Spleen (tissue), 7 donors: Measurements from ENCODE around the gene PRKCE.

Source experiments
- CTCF ChIP-seq, 11 experiments: fragments of 200-600 bp in 7 of 11; fragments of 450-650 bp in 4 of 11; sonication (generic) in 4 of 11; IDR thresholded peaks in 8 of 11; conservative IDR thresholded peaks in 3 of 11; 1 replicate in 7 of 11; 2 replicates in 4 of 11; pipeline versions ENCODE4 v1.4.0 to v1.8.0; 2016 to 2021; ENCODE audit warnings: antibody characterized with exemption in 11 of 11, inconsistent platforms in 4 of 11, mild to moderate bottlenecking in 1 of 11
- POLR2A ChIP-seq, 3 donors: fragments of 450-650 bp; IDR thresholded peaks; one replicate each; pipeline ENCODE4 v1.5.1; 2017; ENCODE audit warnings: antibody characterized with exemption in 3 of 3, mild to moderate bottlenecking in 1 of 3
- POLR2AphosphoS5 ChIP-seq, 3 donors: sonication (generic); formaldehyde crosslinking; IDR thresholded peaks; one replicate each; pipeline ENCODE4 v1.5.1; 2017; ENCODE audit warnings: antibody characterized with exemption in 3 of 3
- donor health status: DM: no; HTN: no; CAD: no; lungs with moderate emphysema.
- donor health status: DM: no; HTN: no; CAD: no.
- donor health status: DM: no; HTN: no; CAD: no.

- TF ChIP-seq POLR2A (IDR thresholded peaks at IDR 0.05) (no peak), CTCF (IDR thresholded peaks at IDR 0.05 in 8 of 11, conservative IDR thresholded peaks at IDR 0.05 in 3 of 11) (peak in 1 of 11 experiments; percentile 22), POLR2AphosphoS5 (IDR thresholded peaks at IDR 0.05) (no peak)
Measured at GRCh38 chr2:46184794-46185583, 533.5 kb downstream of the PRKCE start.
